ENCODE data around the gene ABCA12. TPM values are rescaled to one million over a fixed set of nuclear protein-coding genes. Genes with fewer than 3 reads are reported as not detected.

Gene ABCA12
- total and polyA plus RNA-seq, 8 donors = 0.03 TPM; not detected in 5

GRCh38 chr2:214985619-214986018 is 152.8 kb downstream of the ABCA12 start:
- WGBS, 2 donors = 33 to 44% methylated on average over 3 of the region's 3 CpGs
- no peaks in the 10 kb centered on the region for H3K27me3 ChIP-seq

GRCh38 chr2:214966420-214966819 is 172.0 kb downstream of the ABCA12 start:
- no peaks in the 10 kb centered on the region for H3K36me3 ChIP-seq
- no peak for ATAC-seq
- no peak for DNase-seq
- intact Hi-C loops (cut with DNase I) = no loop called here
- no peak overlapping the region for H3K4me3 ChIP-seq
- no peaks in the 10 kb centered on the region for H3K4me1 ChIP-seq
- no peaks in the 10 kb centered on the region for H3K9me3 ChIP-seq
- WGBS, 2 donors = 84 to 86% methylated on average over 5 of the region's 5 CpGs
- H3K27me3 ChIP-seq = no peaks in the 10 kb centered on the region
- no peak for FAIRE-seq
- TF ChIP-seq CTCF (IDR thresholded peaks at IDR 0.05) = no peak
- H3K27ac ChIP-seq = no peak overlapping the region

More at GRCh38 chr2:214985619-214986018, 152.8 kb downstream of the ABCA12 start:
- H3K36me3 ChIP-seq = no peaks in the 10 kb centered on the region
- ATAC-seq (no peak), FAIRE-seq (no peak), DNase-seq (no peak)
- H3K4me3 ChIP-seq = no peak overlapping the region
- no peaks in the 10 kb centered on the region for H3K9me3 ChIP-seq
- intact Hi-C loops (cut with DNase I) = no loop called here
- no peak overlapping the region for H3K27ac ChIP-seq
- H3K4me1 ChIP-seq = no peaks in the 10 kb centered on the region
- TF ChIP-seq CTCF (IDR thresholded peaks at IDR 0.05) = no peak

- Histone ChIP-seq H3K4me3 (no peak overlapping the region), H3K4me1 (no peaks in the 10 kb centered on the region), H3K36me3 (no peaks in the 10 kb centered on the region), H3K9me3 (no peaks in the 10 kb centered on the region), H3K27me3 (no peaks in the 10 kb centered on the region), H3K27ac (no peak overlapping the region)
- intact Hi-C loops (cut with DNase I) = no loop called here
- DNase-seq (no peak), ATAC-seq (no peak), FAIRE-seq (no peak)
- no peak for TF ChIP-seq CTCF (IDR thresholded peaks at IDR 0.05)
Observed at GRCh38 chr2:214960677-214961076, 177.7 kb downstream of the ABCA12 start.

GRCh38 chr2:214946949-214947348 is 191.5 kb downstream of the ABCA12 start:
- no peaks in the 10 kb centered on the region for H3K36me3 ChIP-seq
- H3K27ac ChIP-seq = no peak overlapping the region
- no peaks in the 10 kb centered on the region for H3K9me3 ChIP-seq
- H3K4me1 ChIP-seq = no peaks in the 10 kb centered on the region
- TF ChIP-seq CTCF (IDR thresholded peaks at IDR 0.05) = no peak
- FAIRE-seq (no peak), DNase-seq (no peak), ATAC-seq (no peak)
- intact Hi-C loops (cut with DNase I) = no loop called here
- 72 to 77% methylated on average over 2 of the region's 2 CpGs for WGBS, 2 donors
- no peak overlapping the region for H3K4me3 ChIP-seq
- no peaks in the 10 kb centered on the region for H3K27me3 ChIP-seq

GRCh38 chr2:214934006-214934405 is 204.4 kb downstream of the ABCA12 start:
- H3K4me3 ChIP-seq = no peak overlapping the region
- DNase-seq (no peak), FAIRE-seq (no peak), ATAC-seq (no peak)
- intact Hi-C loops (cut with DNase I) = no loop called here
- no peak for TF ChIP-seq CTCF (IDR thresholded peaks at IDR 0.05)
- 63 to 76% methylated on average over 4 of the region's 4 CpGs for WGBS, 2 donors
- H3K27me3 ChIP-seq = no peaks in the 10 kb centered on the region
- H3K27ac ChIP-seq = no peak overlapping the region
- no peaks in the 10 kb centered on the region for H3K36me3 ChIP-seq
- no peaks in the 10 kb centered on the region for H3K4me1 ChIP-seq
- H3K9me3 ChIP-seq = no peaks in the 10 kb centered on the region

Measured in pancreas (tissue), 10 donors.